SU-DHL-6 (cell line): ENCODE data around the gene ACY1.

Source experiments
- EZH2phosphoT487 ChIP-seq: fragments of 200-600 bp; sonication (generic), shearing (Covaris generic); conservative IDR thresholded peaks from 2 replicates; pipeline ENCODE4 v1.6.1; 2018; ENCODE audit warnings: mild to moderate bottlenecking, antibody characterized with exemption, low read length, moderate library complexity, mixed read lengths
- TF ChIP-seq, protein P1 (sequence below): fragments of 200-600 bp; sonication (generic); IDR thresholded peaks from one replicate; pipeline ENCODE4 v1.5.1; 2017; ENCODE audit warnings: antibody characterized with exemption, mild to moderate bottlenecking, low read length, moderate library complexity; ENCODE audit not compliant: insufficient read depth, poor library complexity, severe bottlenecking

DNA sequence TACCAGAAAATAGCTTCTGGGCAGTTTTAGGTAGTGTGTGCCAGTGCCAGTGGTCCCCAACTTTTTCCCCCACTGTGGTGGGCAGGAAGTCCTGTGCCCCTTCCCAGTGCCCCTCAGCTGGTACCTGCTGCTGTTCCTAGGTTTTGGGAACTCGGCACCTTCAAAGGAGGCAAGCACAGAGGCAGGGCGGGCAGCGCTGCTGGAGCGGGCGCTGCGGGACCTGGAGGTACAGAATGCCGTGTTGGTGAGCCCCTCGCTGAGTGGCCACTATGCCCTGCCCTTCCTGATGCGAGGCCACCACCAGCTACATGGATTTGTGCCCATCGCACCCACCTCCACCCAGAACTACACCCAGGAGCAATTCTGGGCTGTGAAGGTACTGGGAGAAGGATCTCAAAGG is 3.1 kb upstream of the ACY1 start:
- TF ChIP-seq, protein P1, sequence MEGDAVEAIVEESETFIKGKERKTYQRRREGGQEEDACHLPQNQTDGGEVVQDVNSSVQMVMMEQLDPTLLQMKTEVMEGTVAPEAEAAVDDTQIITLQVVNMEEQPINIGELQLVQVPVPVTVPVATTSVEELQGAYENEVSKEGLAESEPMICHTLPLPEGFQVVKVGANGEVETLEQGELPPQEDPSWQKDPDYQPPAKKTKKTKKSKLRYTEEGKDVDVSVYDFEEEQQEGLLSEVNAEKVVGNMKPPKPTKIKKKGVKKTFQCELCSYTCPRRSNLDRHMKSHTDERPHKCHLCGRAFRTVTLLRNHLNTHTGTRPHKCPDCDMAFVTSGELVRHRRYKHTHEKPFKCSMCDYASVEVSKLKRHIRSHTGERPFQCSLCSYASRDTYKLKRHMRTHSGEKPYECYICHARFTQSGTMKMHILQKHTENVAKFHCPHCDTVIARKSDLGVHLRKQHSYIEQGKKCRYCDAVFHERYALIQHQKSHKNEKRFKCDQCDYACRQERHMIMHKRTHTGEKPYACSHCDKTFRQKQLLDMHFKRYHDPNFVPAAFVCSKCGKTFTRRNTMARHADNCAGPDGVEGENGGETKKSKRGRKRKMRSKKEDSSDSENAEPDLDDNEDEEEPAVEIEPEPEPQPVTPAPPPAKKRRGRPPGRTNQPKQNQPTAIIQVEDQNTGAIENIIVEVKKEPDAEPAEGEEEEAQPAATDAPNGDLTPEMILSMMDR, result no peak
- no peak for TF ChIP-seq EZH2phosphoT487
